Measurements from ENCODE around the gene FAM234B.
"Not testable (repeated sequence)": the region's sequence is repeated elsewhere in the genome, so short reads cannot be mapped to it uniquely, and the experiment has no call there.

Gene FAM234B

DNA sequence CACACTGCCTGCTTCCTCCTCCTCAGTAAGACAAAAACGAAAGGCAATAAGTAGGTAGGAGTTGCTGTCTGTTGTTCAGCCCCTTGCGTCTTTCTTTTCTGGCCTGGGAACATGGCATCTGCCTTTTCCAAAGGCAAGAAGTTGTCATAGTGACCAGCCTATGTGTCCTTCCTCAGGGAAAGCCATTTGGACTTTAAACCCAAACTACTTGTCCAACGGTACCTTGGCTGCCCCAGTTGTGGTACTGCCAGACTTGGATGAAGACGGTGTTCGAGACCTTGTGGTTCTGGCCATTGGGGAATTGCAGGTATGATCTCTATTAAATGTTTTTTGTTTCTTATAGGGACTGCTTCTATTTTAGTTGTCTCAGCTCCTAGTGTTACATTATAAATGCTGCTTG, 18.5 kb downstream of the FAM234B start:
- no peak for DNase-seq

DNA sequence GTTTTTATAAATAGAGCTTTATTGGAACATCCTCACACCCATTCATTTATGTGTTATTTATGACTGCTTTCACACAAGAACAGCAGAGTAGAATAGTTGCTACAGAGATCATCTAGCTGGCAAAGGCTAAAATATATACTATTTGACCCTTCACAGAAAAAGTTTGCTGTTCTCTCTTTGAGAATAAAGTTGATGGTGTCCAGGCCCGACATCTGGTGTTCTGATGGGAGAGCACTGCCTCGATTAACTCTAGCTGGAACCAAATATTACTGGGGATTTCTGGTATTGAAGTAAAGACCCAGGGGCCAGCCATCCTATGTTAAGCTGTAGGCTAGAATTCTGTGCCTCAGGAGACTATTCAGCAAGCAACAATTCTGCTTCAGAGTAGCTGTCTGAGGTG, 21.8 kb downstream of the FAM234B start:
- DNase-seq = no peak

DNA sequence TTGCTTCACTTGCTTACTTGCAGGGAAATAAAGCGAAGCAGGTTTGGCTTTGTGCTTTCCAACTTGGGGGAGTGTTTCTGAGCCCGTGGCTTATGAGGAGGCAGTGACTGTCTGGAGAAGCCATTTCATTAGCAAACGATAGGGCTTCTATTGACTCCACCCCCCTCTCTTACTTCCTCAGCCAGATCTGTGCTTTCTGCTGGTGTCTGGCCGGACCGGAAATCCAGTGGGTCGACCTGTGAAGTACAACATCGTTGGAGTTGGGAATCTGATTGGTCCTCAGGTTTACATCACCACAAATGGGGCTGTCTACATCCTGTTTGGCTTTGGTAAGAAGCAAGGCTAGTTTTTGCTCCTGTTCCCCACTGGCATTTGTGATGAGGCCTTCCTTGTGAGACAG, 22.3 kb downstream of the FAM234B start:
- DNase-seq = no peak

DNA sequence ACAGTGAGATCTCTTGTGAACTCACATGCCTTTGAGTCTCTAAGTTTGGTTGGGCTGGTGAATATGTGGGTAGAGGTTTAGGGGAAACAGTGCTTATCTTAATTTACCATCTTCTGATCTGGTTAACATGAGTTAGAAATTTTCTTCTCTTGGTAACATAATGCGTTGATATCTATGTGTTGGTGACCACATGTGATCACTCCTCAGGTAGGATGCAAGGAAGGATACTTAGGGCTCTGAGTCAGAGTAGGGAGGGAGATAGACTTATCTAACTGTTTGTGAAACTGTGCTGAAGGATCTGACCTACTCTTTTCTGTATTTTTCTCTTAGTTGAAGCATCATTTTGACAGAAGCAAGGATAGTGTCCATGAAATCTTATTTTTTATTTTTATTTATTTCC, 23.1 kb downstream of the FAM234B start:
- no peak for DNase-seq

DNA sequence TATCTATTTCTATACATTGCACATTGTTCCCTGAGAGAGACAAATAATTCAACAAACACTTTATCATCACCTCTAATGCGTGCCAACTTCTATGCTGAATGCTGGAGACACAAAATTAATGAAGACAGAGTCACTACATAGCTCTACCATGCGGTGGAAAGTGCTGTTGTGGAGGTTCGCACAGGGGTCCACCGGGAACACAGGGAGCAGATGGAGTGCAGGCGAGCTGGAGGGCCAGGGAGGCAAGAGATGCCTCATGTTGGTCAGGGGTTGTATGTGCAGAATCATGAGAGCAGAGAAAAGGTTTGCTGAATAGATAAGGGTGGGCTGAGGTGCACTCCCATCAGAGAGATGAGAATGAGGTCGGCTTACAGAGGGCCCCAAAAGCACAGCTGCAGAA, 25.2 kb downstream of the FAM234B start:
- DNase-seq = no peak

DNA sequence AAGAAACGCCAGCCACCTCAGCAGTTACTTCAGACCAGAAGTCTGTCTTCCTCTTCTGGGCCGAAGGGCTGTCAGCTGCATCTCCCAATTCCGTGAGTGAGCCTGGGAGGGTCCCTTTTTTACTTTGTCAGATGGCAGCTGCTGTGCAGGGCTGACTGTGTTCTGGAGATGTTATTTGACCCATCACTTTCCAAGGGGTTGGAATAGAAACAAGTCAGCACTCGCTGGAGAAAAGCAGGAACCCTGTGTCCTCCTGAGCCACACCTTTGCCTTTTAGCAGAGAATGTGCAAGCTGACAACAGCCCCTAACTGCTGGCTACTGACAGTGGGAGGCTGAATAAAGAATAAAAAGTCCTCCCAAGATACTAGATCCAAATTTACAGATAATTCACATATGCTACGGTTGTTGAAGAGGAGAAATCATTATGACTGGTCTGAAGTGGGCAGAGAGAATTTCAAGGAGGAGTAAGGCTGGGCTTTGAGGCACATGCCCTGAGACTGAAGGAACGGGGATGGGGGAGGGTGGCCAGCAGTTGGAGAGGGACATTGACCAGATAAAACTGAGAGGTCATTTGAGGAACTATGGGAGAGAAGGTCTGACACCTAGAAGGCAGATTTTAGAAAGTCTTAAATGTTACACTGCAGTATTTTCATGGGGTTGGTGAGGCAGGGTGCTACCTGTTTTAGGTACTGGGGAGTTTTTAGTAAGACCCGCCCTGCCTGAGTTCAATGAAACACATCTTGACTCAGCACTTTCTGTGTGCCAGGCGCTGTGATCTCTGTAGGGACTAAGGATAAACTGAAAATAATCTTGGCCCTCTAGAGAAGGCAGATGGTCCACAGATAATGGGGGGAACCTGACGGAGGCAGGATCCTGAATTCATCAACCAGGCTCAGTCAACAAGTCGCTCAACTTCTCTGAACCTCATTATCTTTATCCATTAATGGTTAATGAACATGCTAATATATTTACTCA, 27.4 kb downstream of the FAM234B start:
- DNase-seq = no peak

DNA sequence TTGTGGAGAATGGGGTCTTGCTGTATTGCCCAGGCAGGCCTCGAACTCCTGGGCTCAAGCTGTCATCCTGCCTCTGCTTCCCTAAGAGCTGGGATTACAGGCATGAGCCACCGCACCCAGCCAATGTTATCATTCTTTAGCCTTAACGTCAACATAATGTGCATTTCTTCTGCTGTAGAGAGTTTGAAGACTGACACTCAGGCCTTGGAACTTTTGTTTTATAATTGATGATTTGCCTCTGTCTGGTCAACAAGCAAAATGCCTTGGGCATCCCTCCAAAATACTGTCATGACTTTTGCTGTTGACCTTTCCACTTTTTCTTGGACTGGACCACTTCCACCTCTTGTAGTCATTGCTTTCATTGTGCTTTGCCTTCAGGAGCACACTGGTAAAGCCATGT, 29.0 kb downstream of the FAM234B start:
- DNase-seq = no peak

DNA sequence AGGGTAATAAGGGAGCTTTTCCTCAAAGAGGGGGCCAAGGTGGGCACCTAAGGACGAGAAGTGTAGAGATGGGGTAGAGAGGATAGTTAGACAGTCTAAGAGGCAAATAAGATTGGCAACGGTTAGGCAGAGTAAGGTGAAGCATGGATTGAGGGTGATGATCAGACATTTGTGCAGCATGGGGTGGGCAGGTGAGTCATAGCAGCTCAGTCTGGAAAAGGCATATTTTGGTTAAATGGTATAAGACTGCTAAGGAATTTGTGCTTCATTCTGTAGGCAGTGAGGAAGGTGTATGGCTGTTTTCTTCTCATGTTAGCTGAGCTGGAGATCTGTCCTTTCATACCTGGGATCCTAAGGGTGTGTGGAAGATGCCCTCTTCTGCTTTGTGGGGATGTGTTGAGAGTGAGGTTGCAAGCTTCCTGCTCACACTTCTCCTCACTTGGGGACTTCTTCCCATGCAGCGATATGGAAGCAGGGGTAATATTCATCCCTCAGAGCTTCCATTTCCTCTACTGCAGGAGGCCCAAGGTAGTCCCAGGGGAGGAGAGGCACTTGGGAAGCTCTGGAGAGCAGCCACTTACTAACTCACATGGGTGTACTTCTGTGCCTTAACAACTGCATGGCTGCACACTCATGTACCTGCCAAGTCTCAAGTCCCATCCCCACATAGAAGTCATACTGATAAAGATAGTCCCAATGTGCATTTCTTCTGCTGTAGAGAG, 30.4 kb downstream of the FAM234B start:
- DNase-seq = no peak

DNA sequence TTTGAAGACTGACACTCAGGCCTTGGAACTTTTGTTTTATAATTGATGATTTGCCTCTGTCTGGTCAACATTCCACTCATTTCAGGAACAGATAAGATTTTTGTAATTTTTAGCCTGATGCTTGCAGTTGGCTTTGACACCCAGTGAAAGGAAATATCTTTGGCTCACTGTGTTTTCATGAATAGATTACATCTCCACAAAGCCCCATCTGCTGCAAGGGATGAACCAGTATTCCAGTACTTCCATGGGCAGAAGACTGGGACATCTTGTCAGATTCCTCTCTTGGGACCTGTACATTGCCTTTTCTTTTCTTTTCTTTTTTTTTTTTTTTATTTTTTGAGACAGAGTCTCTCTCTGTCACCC, 30.9 kb downstream of the FAM234B start:
- DNase-seq = no peak

DNA sequence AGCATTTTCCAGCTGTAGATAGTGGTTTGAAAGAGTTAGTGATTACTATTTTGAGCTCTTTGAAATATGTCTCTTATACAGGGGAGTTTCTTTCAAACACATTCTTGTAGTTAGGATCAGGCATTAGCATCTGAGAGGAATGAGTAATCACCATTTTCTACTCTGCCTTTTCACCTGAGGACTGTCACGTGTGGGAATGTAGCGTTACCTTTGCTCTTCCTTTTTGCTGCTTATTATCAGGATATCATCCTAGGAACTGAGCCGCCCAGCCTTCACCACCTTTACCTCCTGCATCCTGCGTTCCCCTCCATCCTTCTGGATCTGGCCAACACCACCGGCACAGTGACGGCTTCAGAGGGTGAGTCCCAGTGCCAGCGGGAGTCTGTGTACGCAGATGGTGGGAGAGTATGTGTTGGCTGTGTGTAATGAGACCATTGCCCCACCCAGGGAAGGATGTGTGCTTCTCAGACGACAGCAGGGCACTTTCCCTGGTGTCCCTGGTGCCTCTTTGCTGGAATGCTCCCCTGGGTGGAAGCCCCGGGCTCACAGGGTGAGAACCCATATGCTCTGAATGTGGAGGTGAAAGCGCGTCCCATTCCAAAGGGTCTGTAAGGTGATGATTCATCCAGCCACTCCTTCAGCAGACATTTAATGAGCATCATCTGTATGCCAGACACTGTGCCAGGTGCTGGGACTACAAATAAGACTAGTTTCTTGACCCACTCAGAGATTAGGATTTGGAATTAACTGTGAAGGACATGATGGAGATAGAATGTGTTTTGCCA, 31.8 kb downstream of the FAM234B start:
- DNase-seq = no peak

DNA sequence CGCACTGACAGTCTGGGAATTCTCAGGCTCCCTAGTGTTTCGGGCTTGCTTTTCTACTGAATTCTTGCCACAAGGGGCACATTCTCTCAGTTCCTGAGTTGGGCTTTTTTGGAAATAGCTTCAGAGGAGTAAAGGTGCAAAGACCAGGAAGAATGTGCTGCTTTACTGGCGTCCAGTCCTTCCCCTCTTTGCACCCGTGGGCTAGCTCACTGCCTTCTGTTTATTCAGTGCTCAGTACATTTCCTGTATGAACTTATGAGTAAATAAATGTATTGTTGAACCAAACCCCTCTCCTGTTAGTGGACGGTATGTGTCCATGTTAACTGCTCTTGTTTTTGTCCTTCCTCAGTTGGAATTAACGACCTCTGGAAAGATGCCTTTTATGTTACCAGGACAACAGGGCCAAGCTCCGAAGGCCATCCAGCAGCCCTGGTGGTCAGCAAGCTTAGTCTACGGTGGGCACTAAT, 35.3 kb downstream of the FAM234B start:
- DNase-seq = no peak

DNA sequence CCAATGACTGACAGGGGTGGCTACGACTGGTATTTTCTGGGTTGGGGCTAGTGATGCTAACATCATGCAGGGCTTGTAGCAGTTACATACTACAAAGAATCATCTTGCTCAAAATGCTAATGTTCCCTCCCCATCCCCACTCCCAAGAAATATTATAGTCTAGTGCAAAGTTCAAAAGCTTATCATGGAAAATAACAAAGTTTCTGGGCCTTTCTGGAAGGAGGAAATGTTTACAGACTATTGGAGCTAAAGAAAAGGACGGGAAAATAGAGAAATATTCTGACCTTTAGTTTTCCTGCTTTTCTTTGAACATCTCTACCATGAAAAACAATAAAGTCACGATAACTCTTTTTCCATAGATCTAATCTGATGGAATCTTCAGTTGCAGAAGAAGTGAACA, 36.1 kb downstream of the FAM234B start:
- DNase-seq = no peak

DNA sequence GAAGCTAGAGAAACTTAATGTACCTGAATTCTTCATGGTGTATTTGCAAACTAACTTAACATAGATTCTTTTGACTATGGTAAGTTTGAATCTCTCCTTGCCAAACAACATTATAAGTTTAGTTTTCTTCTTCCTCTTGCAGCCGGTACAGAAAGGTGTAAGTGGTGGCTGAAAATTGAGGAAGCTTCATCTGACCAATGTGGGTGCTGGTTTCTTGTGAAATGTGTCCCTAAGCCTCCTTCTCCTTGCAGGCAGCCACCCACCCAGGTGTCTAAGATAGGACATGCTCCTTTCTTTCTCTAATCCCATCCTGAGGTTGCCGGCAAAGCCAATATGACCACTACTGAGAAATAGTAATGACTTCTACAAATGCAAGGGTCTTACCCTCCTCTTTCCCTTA, 38.7 kb downstream of the FAM234B start:
- DNase-seq = peak in 1 of 2 experiments; percentile 0

DNA sequence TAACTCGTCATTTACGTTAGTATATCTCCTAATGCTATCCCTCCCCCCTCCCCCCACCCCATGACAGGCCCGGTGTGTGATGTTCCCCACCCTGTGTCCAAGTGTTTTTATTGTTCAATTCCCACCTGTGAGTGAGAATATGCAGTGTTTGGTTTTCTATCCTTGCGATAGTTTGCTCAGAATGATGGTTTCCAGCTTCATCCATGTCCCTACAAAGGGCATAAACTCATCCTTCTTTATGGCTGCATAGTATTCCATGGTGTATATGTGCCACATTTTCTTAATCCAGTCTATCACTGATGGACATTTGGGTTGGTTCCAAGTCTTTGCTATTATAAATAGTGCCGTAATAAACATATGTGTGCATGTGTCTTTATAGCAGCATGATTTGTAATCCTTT, 39.5 kb downstream of the FAM234B start:
- DNase-seq = not testable (repeated sequence)

DNA sequence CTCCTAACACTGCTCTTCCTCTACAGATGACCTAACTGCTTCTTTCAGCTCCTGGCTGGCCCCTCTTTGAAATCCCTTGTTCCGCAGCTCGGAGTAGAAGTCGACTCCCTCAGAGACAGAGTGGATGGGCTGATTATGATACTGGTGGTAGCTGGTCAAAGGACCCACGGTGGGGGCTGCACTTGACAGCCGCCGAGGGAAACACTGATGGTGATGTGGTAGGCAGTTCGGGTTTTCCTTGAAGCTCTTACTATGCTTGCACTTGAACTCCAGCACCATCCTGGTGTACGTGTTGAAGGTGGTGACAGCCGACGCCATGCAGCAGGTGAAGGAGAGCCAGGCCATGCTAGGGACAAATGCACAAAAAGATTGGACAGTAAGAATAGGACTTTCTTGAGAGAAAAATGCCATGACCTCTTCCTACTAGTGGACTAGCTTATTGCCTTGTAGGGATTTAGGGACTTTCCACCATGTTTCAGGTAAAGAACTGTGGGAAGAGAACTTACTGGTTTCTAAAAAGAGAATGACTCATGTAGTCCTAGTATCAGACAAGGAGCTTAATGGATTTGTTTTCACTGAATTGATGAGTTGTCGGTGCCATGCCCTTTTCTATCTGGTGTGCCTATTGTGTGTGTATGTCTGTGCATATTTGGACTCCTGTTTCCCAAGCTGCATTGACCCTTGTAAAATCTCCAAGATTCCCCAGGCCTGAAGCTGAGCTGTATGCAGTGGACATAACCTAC, 40.9 kb downstream of the FAM234B start:
- DNase-seq = no peak

DNA sequence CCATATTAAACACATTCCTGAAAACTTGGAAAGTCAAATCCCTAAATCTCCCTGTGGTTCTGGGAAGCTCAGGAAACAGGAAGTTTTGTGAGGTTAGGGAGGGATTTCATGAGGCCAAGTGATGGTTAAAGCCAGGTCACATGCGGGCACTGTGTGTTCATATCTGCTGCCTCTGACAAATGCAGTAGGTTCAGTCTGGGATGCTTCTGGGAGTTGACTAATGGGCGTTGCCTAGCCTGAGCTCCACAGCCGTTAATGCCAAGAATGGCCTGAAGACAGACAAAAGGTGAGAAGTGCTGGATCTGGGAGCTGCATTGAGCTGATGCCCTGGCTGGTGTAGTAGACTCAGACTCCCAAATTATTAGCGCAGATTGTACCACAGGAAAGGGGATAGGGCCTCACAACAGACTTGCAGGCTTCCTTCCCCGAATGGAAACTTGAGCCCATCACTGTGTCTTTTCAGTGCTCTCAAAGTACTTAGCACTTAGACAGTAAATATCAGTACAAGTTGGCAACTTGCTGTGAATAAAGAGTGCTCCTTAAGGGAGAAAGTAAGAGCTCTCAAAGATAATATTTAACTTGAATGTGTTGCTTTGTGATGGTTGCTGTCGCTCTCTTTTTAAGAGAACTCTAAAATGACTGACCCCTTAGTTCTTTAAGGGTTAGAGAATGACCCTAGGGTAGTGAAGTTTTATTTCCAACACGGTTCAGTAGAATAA, 41.9 kb downstream of the FAM234B start:
- DNase-seq = no peak

DNA sequence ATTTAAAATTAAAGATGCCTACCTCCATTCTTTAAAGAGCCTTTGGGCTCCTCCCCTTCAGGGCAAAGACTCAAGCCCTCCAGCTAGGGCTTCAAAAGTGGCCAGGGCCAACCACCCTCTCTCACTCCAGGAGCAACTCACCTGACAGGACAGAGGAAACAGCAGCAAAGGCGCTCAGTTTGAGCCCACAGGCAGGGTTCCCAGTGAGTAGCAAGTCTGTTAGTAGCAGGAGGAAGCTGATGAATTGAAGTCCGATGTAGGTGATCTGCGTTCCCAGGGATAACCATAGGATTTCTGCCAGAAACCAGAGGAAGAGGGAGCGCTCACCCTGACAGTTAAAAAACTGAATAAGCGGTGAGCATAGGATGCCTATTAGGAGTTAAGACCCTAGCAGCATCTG, 43.6 kb downstream of the FAM234B start:
- DNase-seq = no peak

DNA sequence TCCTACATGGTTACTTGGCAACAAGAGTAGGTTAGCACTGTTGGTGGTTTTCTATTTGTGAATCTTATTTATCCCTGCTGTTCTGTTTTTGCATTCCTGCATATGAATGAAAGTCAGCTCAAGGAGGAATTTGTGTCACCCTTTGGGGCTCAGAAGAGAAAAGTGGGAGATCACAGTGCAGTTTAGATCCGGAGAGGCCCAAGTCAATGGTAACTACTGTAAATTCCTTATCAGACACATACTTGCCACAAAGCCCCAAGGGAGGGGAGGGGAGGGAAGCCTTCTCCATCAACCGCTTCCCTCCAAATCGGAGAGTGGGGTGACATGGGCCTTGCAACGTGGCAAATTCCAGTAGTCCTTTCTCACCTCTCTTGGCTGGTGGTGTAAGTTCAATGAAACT, 44.3 kb downstream of the FAM234B start:
- no peak for DNase-seq

DNA sequence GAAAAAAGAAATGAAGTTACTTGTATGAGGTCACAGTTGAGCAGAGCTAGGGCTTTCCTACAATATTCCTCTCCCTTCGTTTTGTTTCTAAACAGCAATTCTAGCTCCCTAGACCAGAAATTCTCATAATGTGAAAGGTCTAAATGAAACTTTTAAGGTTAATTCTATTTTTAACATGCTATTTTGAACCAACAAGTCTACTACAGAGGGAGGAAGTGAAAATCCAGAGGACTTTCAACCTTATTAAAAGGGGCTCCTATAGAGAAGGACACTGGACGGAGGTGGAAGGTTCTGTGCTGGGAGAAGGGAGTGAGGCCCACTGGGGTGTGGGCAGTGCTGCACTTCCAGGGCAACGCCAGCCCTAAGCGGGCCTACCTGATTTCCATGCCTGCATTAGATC, 45.9 kb downstream of the FAM234B start:
- no peak for DNase-seq

DNA sequence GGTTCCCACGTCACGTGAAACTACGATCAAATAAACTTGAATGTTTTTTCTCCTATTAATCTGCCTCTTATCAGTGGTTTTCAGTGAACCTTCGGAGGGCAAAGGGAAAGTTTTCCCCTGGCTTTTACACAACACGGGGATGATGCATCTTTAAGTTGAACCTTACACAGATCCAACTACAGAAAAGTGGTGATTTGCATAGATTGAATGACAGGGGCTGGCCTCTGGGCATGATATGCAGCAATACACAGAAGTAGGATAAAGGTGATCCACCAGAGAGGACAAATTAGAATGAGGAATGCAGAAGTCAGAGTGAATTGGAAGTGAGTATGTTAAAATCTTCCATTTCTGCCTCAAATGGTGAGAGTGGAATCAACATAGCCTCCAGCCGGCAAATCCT, 47.7 kb downstream of the FAM234B start:
- DNase-seq = no peak

DNA sequence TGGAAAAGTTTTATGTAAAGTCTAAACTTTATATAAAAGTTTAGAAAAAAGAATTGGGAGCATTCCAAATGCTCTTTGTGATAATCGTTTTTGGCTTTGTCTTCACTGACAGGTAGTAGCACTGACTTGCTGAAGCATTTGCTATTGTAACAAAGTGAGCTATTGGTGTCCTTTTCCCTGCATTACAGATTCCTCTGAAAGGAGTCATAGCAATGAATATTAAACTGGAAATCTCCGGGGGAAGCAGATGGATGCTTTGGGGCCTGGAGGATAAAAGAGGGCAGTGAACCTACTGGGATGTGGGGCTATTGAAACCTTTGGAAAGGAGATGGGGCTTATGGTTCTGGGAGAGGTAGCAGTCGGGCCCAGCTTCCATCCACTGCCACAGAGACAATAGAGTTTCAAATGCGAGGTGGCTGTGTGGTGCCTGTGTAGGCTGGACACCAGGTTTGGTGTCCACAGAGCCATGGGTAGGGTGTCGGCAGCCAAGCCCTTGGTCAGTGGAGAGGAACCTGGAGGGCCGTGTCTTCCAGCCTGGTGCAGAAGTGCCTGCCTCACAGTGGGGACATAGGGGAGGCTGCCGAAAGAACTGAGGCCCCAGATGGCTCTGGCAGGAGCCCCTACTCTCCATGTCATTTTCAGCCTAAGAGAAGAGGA, 49.1 kb downstream of the FAM234B start:
- no peak for DNase-seq
